GM18861 (cell line): ENCODE data around the gene IL32.

ENCODE experiments used
- ATAC-seq: cut with Tn5 transposase; IDR thresholded peaks from one replicate; pipeline ENCODE4 v1.9.1; 2021; ENCODE audit not compliant: unreplicated experiment

Gene IL32

GRCh38 chr16:3088925-3089716 lies 23.7 kb downstream of the IL32 start:
- no peak for ATAC-seq

- no peak for ATAC-seq
Observed at GRCh38 chr16:3089717-3090592, 24.5 kb downstream of the IL32 start.

GRCh38 chr16:3091551-3091950 lies 26.1 kb downstream of the IL32 start:
- no peak for ATAC-seq

DNA sequence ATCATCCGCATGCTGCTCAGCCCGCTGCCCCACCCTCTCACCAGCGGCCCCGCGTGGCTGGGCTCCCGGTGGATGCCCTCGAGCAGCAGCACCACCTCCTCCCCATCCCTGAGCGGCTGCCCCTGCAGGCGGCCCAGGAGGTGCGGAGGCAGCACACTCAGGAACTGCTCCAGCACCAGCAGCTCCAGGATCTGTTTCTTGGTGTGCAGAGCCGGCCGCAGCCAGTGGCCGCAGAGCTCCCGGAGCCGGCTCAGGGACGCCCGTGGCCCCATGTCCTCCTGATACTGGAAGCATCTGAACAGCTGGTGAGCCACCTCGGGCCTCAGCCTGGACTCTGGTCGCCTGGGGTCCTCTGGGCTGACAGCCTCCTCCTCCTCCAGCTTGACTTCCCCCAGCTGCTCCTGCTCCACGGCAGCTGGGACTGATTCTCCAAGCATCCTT lies 27.1 kb downstream of the IL32 start:
- no peak for ATAC-seq

- ATAC-seq: no peak
Observed at GRCh38 chr16:3094289-3095027, 29.0 kb downstream of the IL32 start.

DNA sequence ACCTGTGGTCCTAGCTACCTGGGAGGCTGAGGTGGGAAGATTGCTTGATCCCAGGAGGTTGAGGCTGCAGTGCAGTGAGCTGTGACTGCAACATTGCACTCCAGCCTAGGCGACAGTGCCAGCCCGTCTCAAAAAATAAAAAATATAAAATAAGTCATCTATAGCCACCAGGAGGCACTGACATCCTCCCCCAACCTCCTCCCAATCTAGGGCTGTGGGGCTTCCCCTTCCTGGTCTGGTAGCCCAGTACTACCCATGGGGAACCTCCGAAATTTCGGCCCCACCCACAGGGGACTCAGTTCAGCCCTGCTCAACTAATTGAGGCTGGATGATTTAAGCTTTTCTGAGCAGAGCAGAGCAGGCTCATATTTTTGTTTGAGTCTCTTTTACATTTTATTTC lies 30.4 kb downstream of the IL32 start:
- ATAC-seq: peak; percentile 58

- ATAC-seq: no peak
Observed at GRCh38 chr16:3096362-3096761, 30.9 kb downstream of the IL32 start.

- ATAC-seq: no peak
Observed at GRCh38 chr16:3097266-3097665, 31.8 kb downstream of the IL32 start.

- no peak for ATAC-seq
Observed at GRCh38 chr16:3098459-3099394, 33.3 kb downstream of the IL32 start, which contains the start of gene ZSCAN10. Gene ZSCAN10, minus strand, starts transcription at chr16:3099294. Its CDS starts 6,357 bp downstream, at chr16:3092937.

DNA sequence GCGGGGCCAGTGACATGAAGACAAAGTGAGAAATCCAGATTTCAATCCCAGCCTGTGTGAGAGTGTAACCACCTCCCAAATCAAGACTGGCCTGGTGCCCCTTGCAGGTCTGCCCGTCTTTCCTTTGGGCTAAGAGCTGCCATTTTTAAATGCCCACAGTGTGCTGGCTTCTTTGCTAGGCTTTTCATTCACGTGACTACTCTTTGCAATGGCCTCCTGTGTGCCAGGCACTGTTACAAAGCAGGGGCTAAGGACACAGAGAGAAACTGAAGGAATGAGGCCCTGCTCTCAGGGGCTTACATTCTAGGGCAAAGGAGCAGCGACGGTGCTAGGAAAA lies 33.9 kb downstream of the IL32 start:
- no peak for ATAC-seq

- peak; percentile 30 for ATAC-seq
Observed at GRCh38 chr16:3099732-3100499, 34.5 kb downstream of the IL32 start.

- no peak for ATAC-seq
Observed at GRCh38 chr16:3101018-3101840, 35.8 kb downstream of the IL32 start.

- no peak for ATAC-seq
Observed at GRCh38 chr16:3101841-3102470, 36.5 kb downstream of the IL32 start.

- ATAC-seq: peak; percentile 76
Observed at GRCh38 chr16:3106205-3106928, 40.9 kb downstream of the IL32 start.

GRCh38 chr16:3112058-3112880 lies 46.8 kb downstream of the IL32 start, which contains the start of gene ZNF205:
Gene ZNF205, plus strand, starts transcription at chr16:3112586. Its CDS starts 845 bp downstream, at chr16:3113431.
- ATAC-seq: no peak

- ATAC-seq: no peak
Observed at GRCh38 chr16:3112881-3113574, 47.6 kb downstream of the IL32 start.
